Right kidney (tissue), 1 donor: Measurements from ENCODE around the gene AADACL4.
A peak's percentile ranks its signal among the peaks of the same experiment; 100 is the strongest.
"Not testable (repeated sequence)": the region's sequence is repeated elsewhere in the genome, so short reads cannot be mapped to it uniquely, and the experiment has no call there.

Source experiments
- DNase-seq: peaks from one replicate; pipeline ENCODE4 v3.0.0-alpha.2; 2016

Gene AADACL4

GRCh38 chr1:12658531-12659453 lies 14.9 kb downstream of the AADACL4 start:
- DNase-seq, result peak; percentile 58

- no peak for DNase-seq
Measured at GRCh38 chr1:12661606-12662219, 17.8 kb downstream of the AADACL4 start.

- no peak for DNase-seq
Measured at GRCh38 chr1:12662556-12662955, 18.7 kb downstream of the AADACL4 start.

- no peak for DNase-seq
Measured at GRCh38 chr1:12665511-12665910, 21.6 kb downstream of the AADACL4 start.

GRCh38 chr1:12666141-12666735 lies 22.4 kb downstream of the AADACL4 start:
- no peak for DNase-seq

- DNase-seq, result no peak
Measured at GRCh38 chr1:12669529-12670068, 25.7 kb downstream of the AADACL4 start.

GRCh38 chr1:12674358-12674757 lies 30.5 kb downstream of the AADACL4 start:
- no peak for DNase-seq

GRCh38 chr1:12676122-12676521 lies 32.2 kb downstream of the AADACL4 start:
- not testable (repeated sequence) for DNase-seq

GRCh38 chr1:12677565-12677964 lies 33.7 kb downstream of the AADACL4 start:
- no peak for DNase-seq

- no peak for DNase-seq
Measured at GRCh38 chr1:12678350-12678749, 34.5 kb downstream of the AADACL4 start.

- DNase-seq, result no peak
Measured at GRCh38 chr1:12678820-12679219, 34.9 kb downstream of the AADACL4 start.

- DNase-seq, result no peak
Measured at GRCh38 chr1:12690156-12690555, 46.3 kb downstream of the AADACL4 start.

- no peak for DNase-seq
Measured at GRCh38 chr1:12692967-12693782, 49.3 kb downstream of the AADACL4 start.

- no peak for DNase-seq
Measured at GRCh38 chr1:12696658-12697057, 52.8 kb downstream of the AADACL4 start.

GRCh38 chr1:12697397-12697796 lies 53.5 kb downstream of the AADACL4 start:
- no peak for DNase-seq

GRCh38 chr1:12703821-12704451 lies 60.1 kb downstream of the AADACL4 start:
- no peak for DNase-seq

GRCh38 chr1:12706061-12706460 lies 62.2 kb downstream of the AADACL4 start:
- no peak for DNase-seq

- DNase-seq, result no peak
Measured at GRCh38 chr1:12708396-12709090, 64.7 kb downstream of the AADACL4 start.

GRCh38 chr1:12709091-12709491 lies 65.2 kb downstream of the AADACL4 start:
- no peak for DNase-seq

- DNase-seq, result no peak
Measured at GRCh38 chr1:12709696-12710095, 65.8 kb downstream of the AADACL4 start.

GRCh38 chr1:12711536-12711935 lies 67.7 kb downstream of the AADACL4 start:
- DNase-seq, result no peak
